Right lobe of liver (tissue), 6 donors: Measurements from ENCODE around the gene AUNIP. TPM values are rescaled to one million over a fixed set of nuclear protein-coding genes. Genes with fewer than 3 reads are reported as not detected.

ENCODE experiments used
- ATAC-seq, 4 donors: fragments of 200-7000 bp; cut with Tn5 transposase; one replicate each; pipeline ENCODE4 v1.9.1; 2020; ENCODE audit warnings: mild to moderate bottlenecking in 4 of 4, moderate library complexity in 4 of 4
- DNase-seq, 3 donors: peaks; one replicate each; pipeline ENCODE4 v3.0.0-alpha.2; 2020
- H3K27ac ChIP-seq, 3 donors: fragments of 200-600 bp; one replicate each; pipeline ENCODE4 v1.8.0; 2022
- H3K27me3 ChIP-seq, 2 donors: fragments of 200-600 bp; one replicate each; pipeline ENCODE4 v1.8.0; 2022
- H3K36me3 ChIP-seq, 4 donors: fragments of 200-600 bp; sonication (generic) in 1 of 4; one replicate each; pipeline versions ENCODE4 v1.5.1 to v1.8.0; 2017 to 2022; ENCODE audit warnings: control low read depth in 1 of 4
- H3K4me1 ChIP-seq, 4 donors: fragments of 200-600 bp; sonication (generic) in 1 of 4; one replicate each; pipeline versions ENCODE4 v1.5.1 to v1.8.0; 2017 to 2022; ENCODE audit warnings: control low read depth in 1 of 4
- H3K4me3 ChIP-seq, 3 donors: fragments of 200-600 bp; one replicate each; pipeline ENCODE4 v1.8.0; 2022
- H3K9me3 ChIP-seq, 4 donors: fragments of 200-600 bp; sonication (generic) in 1 of 4; one replicate each; pipeline versions ENCODE4 v1.5.1 to v1.8.0; 2017 to 2022; ENCODE audit warnings: control low read depth in 1 of 4
- POLR2A ChIP-seq: fragments of 450-650 bp; IDR thresholded peaks from one replicate; pipeline ENCODE4 v1.6.1; 2017; ENCODE audit warnings: antibody characterized with exemption, mild to moderate bottlenecking
- WGBS: methylation state at CpG from one replicate; pipeline ENCODE4 v1.1.6; 2018; ENCODE audit warnings: low coverage, low lambda C conversion rate; ENCODE audit not compliant: insufficient coverage; ENCODE audit errors: missing lambda C conversion rate; 5-methylcytosine and 5-hydroxymethylcytosine counted together
- intact Hi-C, 2 donors: fragments of 100-400 bp; cut with DNase I; formaldehyde crosslinking; loops; one replicate each; pipeline versions ENCODE4 v1.11.2 to v1.14.1; 2022
- total RNA-seq, 6 experiments: library from RNA; depleted of rRNA in 2 of 6; stranded (reverse); fragments of >200 nt in 2 of 6; fragmentation: NEBNext Ultra II Directional in 3 of 6; extraction: Animal tissue kit (Norgen Biotek cat#: 25700) in 3 of 6; gene quantifications; one replicate each; pipeline versions ENCODE4 v1.1.0 to v1.2.4, GENCODE V29; 2016 to 2023
- TF ChIP-seq, protein P1 (sequence below), 4 donors: fragments of 200-600 bp in 3 of 4; fragments of 450-650 bp in 1 of 4; IDR thresholded peaks; one replicate each; pipeline versions ENCODE4 v1.5.1 to v1.8.0; 2016 to 2022; ENCODE audit warnings: antibody characterized with exemption in 4 of 4, mild to moderate bottlenecking in 2 of 4
- donor health status: DM: no; HTN: yes; CAD: no.
- donor health status: DM: no; HTN: no; CAD: no.
- donor health status: DM: no; HTN: no; CAD: no.
- donor health status: DM: no; HTN: yes; CAD: no.
- donor health status: DM: no; HTN: yes; CAD: no.

AUNIP gene
- total RNA-seq, 6 experiments from 2014 or later, result 0.43 to 0.56 TPM; not detected in 4

DNA sequence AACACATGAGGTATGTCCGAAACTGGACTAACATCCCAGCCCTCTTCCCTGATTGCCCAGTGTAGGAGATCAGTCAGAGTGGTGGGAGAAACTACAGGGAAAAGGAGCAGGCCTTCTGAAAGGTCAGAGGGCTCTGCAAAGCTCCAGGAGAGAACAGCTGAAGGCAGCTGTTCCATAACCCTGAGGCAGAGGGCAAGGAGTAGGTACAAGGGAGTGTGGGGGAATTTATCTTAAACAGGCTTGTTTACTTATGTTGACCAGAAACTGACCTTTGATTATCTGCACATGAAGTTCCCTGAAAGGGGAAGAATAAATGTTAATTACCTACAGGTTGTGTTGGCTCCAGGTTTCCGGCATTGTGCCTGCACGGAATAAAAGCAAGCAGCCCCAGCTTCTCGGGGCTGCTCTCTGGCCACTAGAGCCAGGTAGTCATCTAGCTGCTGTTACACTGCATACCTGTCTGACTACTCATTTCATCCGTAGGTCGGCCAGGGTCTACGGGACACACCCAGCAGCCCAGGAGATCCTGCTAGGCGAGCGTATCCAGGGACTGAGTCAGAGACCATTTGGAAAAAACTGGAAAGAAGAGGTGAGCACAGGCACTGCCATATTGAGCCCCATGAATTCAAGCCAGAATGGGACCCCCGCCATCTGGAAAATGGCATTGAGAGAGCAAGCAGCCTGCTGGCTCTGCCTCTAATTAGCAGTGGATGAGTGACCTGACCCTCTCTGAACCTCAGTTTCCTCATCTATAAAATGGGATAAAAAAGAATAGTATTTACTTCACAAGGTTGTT lies 31.2 kb upstream of the AUNIP start:
- WGBS, result 50% methylated on average over 7 of the region's 10 CpGs
- TF ChIP-seq POLR2A, result no peak
- TF ChIP-seq, protein P1, sequence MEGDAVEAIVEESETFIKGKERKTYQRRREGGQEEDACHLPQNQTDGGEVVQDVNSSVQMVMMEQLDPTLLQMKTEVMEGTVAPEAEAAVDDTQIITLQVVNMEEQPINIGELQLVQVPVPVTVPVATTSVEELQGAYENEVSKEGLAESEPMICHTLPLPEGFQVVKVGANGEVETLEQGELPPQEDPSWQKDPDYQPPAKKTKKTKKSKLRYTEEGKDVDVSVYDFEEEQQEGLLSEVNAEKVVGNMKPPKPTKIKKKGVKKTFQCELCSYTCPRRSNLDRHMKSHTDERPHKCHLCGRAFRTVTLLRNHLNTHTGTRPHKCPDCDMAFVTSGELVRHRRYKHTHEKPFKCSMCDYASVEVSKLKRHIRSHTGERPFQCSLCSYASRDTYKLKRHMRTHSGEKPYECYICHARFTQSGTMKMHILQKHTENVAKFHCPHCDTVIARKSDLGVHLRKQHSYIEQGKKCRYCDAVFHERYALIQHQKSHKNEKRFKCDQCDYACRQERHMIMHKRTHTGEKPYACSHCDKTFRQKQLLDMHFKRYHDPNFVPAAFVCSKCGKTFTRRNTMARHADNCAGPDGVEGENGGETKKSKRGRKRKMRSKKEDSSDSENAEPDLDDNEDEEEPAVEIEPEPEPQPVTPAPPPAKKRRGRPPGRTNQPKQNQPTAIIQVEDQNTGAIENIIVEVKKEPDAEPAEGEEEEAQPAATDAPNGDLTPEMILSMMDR (IDR thresholded peaks at IDR 0.05), result no peak
- Histone ChIP-seq H3K9me3 (no peaks in the 10 kb centered on the region), H3K36me3 (no peaks in the 10 kb centered on the region), H3K27ac (no peak overlapping the region), H3K4me3 (no peak overlapping the region), H3K27me3 (no peaks in the 10 kb centered on the region), H3K4me1 (peaks cover 0 to 27% (median 11%) of the 10 kb centered on the region in 4 donors)
- DNase-seq, result peak in 1 of 3 donors; percentile 41
- intact Hi-C loops, result no loop called here
- peak in 3 of 4 donors; percentile 18 to 70 (median 20) for ATAC-seq

DNA sequence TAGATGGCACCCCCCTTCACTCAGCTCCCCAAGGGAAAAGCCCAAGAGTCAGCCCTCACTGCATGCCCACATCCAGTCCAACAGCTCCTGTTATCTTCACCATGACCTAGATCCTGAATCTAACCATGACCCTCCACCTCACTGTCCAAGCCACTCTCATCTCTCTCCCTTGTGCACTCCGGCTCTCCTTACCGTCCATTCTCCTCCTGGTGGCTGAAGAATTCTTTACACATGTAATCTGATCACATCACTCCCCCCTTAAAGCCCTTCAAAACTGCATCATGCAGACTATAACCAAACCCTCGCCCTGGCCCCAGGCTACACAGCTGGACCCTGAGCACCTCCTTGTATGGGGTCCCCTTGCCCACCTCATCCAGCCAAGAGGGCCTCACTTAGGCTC lies 30.2 kb upstream of the AUNIP start:
- Histone ChIP-seq H3K27ac (no peak overlapping the region), H3K4me1 (peaks cover 0 to 30% (median 11%) of the 10 kb centered on the region in 4 donors), H3K4me3 (no peak overlapping the region), H3K36me3 (no peaks in the 10 kb centered on the region), H3K27me3 (no peaks in the 10 kb centered on the region), H3K9me3 (no peaks in the 10 kb centered on the region)
- intact Hi-C loops, result no loop called here
- WGBS, result 86% methylated on average over 3 of the region's 3 CpGs
- ATAC-seq (peak in 1 of 4 donors; percentile 4), DNase-seq (no peak)
- no peak for TF ChIP-seq POLR2A
- TF ChIP-seq, protein P1 (IDR thresholded peaks at IDR 0.05), result no peak

DNA sequence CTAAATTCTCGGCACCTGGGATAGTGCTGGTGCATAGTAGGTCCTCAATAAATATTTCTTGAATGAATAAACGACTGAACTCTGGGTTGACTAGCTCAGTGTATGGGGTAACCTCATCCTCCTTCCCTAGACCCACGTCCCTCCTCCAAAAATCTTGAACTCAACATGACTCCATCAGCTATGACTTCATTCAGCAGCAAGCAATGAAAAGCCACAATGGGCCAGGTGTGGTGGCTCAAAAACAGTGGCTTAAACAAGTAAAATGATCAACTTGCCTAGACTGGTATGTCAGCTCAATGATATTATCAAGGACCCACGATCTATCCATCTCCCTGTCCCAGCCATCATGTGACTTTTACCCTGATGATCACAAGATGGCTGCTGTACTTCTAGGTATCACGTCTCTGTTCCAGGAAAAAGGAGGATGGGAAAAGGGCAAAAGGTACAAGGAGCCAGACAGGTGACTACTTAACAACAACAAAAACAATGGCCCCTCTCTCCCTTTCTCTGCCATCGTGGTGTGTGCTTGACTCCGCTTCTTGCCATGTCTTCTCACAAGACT lies 29.2 kb upstream of the AUNIP start:
- TF ChIP-seq POLR2A, result no peak
- TF ChIP-seq, protein P1 (IDR thresholded peaks at IDR 0.05), result no peak
- intact Hi-C loops, result no loop called here
- Histone ChIP-seq H3K4me3 (no peak overlapping the region), H3K27me3 (no peaks in the 10 kb centered on the region), H3K9me3 (no peaks in the 10 kb centered on the region), H3K27ac (no peak overlapping the region), H3K36me3 (no peaks in the 10 kb centered on the region), H3K4me1 (peaks cover 0 to 30% (median 11%) of the 10 kb centered on the region in 4 donors)
- WGBS, result 78% methylated on average over 6 of the region's 7 CpGs
- DNase-seq (no peak), ATAC-seq (no peak)

DNA sequence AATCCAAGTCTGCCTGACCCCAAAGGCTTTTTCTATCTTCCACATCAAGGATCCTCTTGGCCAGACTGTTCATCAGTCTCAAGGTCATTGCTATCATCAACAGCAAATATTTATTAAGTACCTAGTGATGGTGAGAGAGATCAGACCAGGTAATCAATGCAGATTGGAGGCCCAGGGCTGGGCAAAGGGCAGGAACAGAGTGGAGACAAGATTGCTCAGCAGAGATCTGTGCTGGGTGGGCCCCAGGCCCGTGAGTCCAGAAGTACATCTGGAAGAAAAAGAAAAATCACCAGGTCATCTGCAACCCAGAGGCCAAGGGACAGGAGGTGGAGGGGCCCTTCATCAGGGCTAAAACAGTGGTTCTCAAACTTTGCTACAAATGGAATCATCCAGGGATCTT lies 26.3 kb upstream of the AUNIP start:
- Histone ChIP-seq H3K4me1 (peaks cover 0 to 21% (median 6%) of the 10 kb centered on the region in 4 donors), H3K36me3 (no peaks in the 10 kb centered on the region), H3K27me3 (no peaks in the 10 kb centered on the region), H3K4me3 (no peak overlapping the region), H3K9me3 (no peaks in the 10 kb centered on the region), H3K27ac (no peak overlapping the region)
- peak in 1 of 3 donors; percentile 11 for DNase-seq
- TF ChIP-seq, protein P1 (IDR thresholded peaks at IDR 0.05), result no peak
- no peak for TF ChIP-seq POLR2A
- WGBS, result 17% methylated on average over 1 of the region's 1 CpG
- intact Hi-C loops, result no loop called here
- peak in 2 of 4 donors; percentile 23 to 24 for ATAC-seq
